Hepatocyte (in vitro differentiated cells): ENCODE results near the gene COL5A1. TPM values are rescaled to one million over a fixed set of nuclear protein-coding genes. Genes with fewer than 3 reads are reported as not detected.

Experiments
- DNase-seq: peaks from one replicate; pipeline ENCODE4 v3.0.0-alpha.2; 2016; ENCODE audit warnings: low spot score
- H2AFZ ChIP-seq: fragments of 200-600 bp; sonication (generic); 2 replicates; pipeline ENCODE4 v1.6.0; 2016; ENCODE audit warnings: antibody characterized with exemption, mild to moderate bottlenecking
- H3K27ac ChIP-seq: fragments of 200-600 bp; sonication (generic); 2 replicates; pipeline ENCODE4 v1.5.1; 2016; ENCODE audit warnings: mild to moderate bottlenecking
- H3K27me3 ChIP-seq: fragments of 200-600 bp; sonication (generic); 2 replicates; pipeline ENCODE4 v1.6.1; 2016
- H3K36me3 ChIP-seq: fragments of 200-600 bp; sonication (generic); replicated peaks from 2 replicates; pipeline ENCODE4 v1.5.1; 2016; ENCODE audit warnings: low read depth; ENCODE audit not compliant: insufficient read depth
- H3K4me1 ChIP-seq: fragments of 200-600 bp; sonication (generic); 2 replicates; pipeline ENCODE4 v1.5.1; 2016; ENCODE audit warnings: mild to moderate bottlenecking, moderate library complexity; ENCODE audit not compliant: insufficient read depth
- H3K4me2 ChIP-seq: fragments of 200-600 bp; sonication (generic); 2 replicates; pipeline ENCODE4 v1.6.0; 2016
- H3K4me3 ChIP-seq: fragments of 200-600 bp; sonication (generic); 2 replicates; pipeline ENCODE4 v1.5.1; 2016; ENCODE audit warnings: mild to moderate bottlenecking
- H3K79me2 ChIP-seq: fragments of 200-600 bp; sonication (generic); 2 replicates; pipeline ENCODE4 v1.6.0; 2017; ENCODE audit warnings: mild to moderate bottlenecking
- H3K9me2 ChIP-seq: fragments of 200-600 bp; sonication (generic); replicated peaks from 2 replicates; pipeline ENCODE4 v1.6.0; 2017; ENCODE audit warnings: mild to moderate bottlenecking; ENCODE audit not compliant: insufficient read depth
- H3K9me3 ChIP-seq: fragments of 200-600 bp; sonication (generic); 2 replicates; pipeline ENCODE4 v1.5.1; 2016; ENCODE audit warnings: low read depth, mild to moderate bottlenecking
- H4K20me1 ChIP-seq: fragments of 200-600 bp; sonication (generic); 2 replicates; pipeline ENCODE4 v1.6.0; 2016; ENCODE audit warnings: mild to moderate bottlenecking; ENCODE audit not compliant: insufficient read depth, poor library complexity, severe bottlenecking
- CTCF ChIP-seq: fragments of 200-600 bp; sonication (generic); IDR thresholded peaks from 2 replicates; pipeline ENCODE4 v1.5.1; 2016; ENCODE audit warnings: antibody characterized with exemption, mild to moderate bottlenecking; ENCODE audit not compliant: poor library complexity
- EZH2 ChIP-seq: fragments of 200-600 bp; sonication (generic); IDR thresholded peaks from 2 replicates; pipeline ENCODE4 v1.6.1; 2016; ENCODE audit warnings: antibody characterized with exemption, mild to moderate bottlenecking, borderline replicate concordance
- EZH2phosphoT487 ChIP-seq: fragments of 200-600 bp; sonication (generic); IDR thresholded peaks from one replicate; pipeline ENCODE4 v1.6.1; 2018; ENCODE audit warnings: antibody characterized with exemption, mild to moderate bottlenecking, low read depth, moderate library complexity; ENCODE audit not compliant: unreplicated experiment, severe bottlenecking
- WGBS: methylation state at CpG from one replicate; pipeline ENCODE4 v1.1.6; 2016; ENCODE audit warnings: low lambda C conversion rate; ENCODE audit errors: missing lambda C conversion rate; 5-methylcytosine and 5-hydroxymethylcytosine counted together
- polyA plus RNA-seq: library from polyadenylated mRNA; unstranded; fragments of >200 nt; fragmentation: Nextera tagmentation; extraction: Ambion mirVana; gene quantifications from 2 replicates; pipeline ENCODE4 v1.2.1, GENCODE V29; 2016
- total RNA-seq: library from RNA; depleted of rRNA; stranded (reverse); fragments of >200 nt; gene quantifications from 2 replicates; pipeline ENCODE4 v1.2.3, GENCODE V29; 2014

COL5A1 gene
- total RNA-seq: 163 and 342 TPM in 2 replicates
- 347 and 371 TPM in 2 replicates for polyA plus RNA-seq

GRCh38 chr9:134641173-134641989, at the start of gene COL5A1:
Gene COL5A1, plus strand, starts transcription at chr9:134641803. Its CDS starts 385 bp downstream, at chr9:134642188.
- peak within 1 kb of the TSS; percentile 81 for H3K4me2 ChIP-seq
- peak; percentile 95 for DNase-seq
- peaks cover 29% of the 10 kb centered on the region for H4K20me1 ChIP-seq
- H3K36me3 ChIP-seq: no peaks in the 10 kb centered on the region
- H3K27ac ChIP-seq: peak within 1 kb of the TSS; percentile 93
- peak within 1 kb of the TSS; percentile 80 for H3K4me3 ChIP-seq
- H3K4me1 ChIP-seq: peaks cover 36% of the 10 kb centered on the region
- TF ChIP-seq CTCF: peak; percentile 18
- TF ChIP-seq EZH2phosphoT487: no peak
- no peak for TF ChIP-seq EZH2
- H2AFZ ChIP-seq: no peak within 1 kb of the TSS
- H3K9me2 ChIP-seq: no peaks in the 10 kb centered on the region
- WGBS: 2% methylated on average over 35 of the region's 72 CpGs
- H3K79me2 ChIP-seq: peaks cover 36% of the 10 kb centered on the region
- no peaks in the 10 kb centered on the region for H3K27me3 ChIP-seq
- no peaks in the 10 kb centered on the region for H3K9me3 ChIP-seq

- Histone ChIP-seq H3K27ac (peak overlapping the region; percentile 80), H3K4me3 (no peak overlapping the region), H2AFZ (peak overlapping the region; percentile 35), H3K79me2 (no peaks in the 10 kb centered on the region), H3K27me3 (no peaks in the 10 kb centered on the region), H4K20me1 (no peaks in the 10 kb centered on the region), H3K9me2 (no peaks in the 10 kb centered on the region), H3K4me2 (peak overlapping the region; percentile 17), H3K36me3 (no peaks in the 10 kb centered on the region), H3K9me3 (no peaks in the 10 kb centered on the region), H3K4me1 (peaks cover 28% of the 10 kb centered on the region)
- WGBS: 60% methylated on average over 34 of the region's 34 CpGs
- DNase-seq: peak; percentile 62
- TF ChIP-seq CTCF (no peak), EZH2phosphoT487 (no peak), EZH2 (no peak)
These were observed 49.4 kb upstream of the COL5A1 start for GRCh38 chr9:134592018-134592818.

GRCh38 chr9:134592819-134593200, 48.8 kb upstream of the COL5A1 start:
- no peak for DNase-seq
- peak overlapping the region; percentile 80 for H3K27ac ChIP-seq
- no peak overlapping the region for H2AFZ ChIP-seq
- H3K4me2 ChIP-seq: no peak overlapping the region
- H3K79me2 ChIP-seq: no peaks in the 10 kb centered on the region
- WGBS: 90% methylated on average over 8 of the region's 9 CpGs
- H3K27me3 ChIP-seq: no peaks in the 10 kb centered on the region
- H3K4me3 ChIP-seq: no peak overlapping the region
- no peaks in the 10 kb centered on the region for H3K36me3 ChIP-seq
- no peak for TF ChIP-seq EZH2
- H4K20me1 ChIP-seq: no peaks in the 10 kb centered on the region
- H3K4me1 ChIP-seq: peaks cover 28% of the 10 kb centered on the region
- no peaks in the 10 kb centered on the region for H3K9me3 ChIP-seq
- H3K9me2 ChIP-seq: no peaks in the 10 kb centered on the region
